Tibial nerve (tissue), 4 donors: ENCODE measurements around the gene KAZN. TPM values are rescaled to one million over a fixed set of nuclear protein-coding genes. Genes with fewer than 3 reads are reported as not detected.

ENCODE experiments used
- DNase-seq, 2 donors: peaks; one replicate each; pipeline ENCODE4 v3.0.0-alpha.2; 2019; ENCODE audit warnings: low spot score in 2 of 2
- H3K27ac ChIP-seq, 4 donors: fragments of 200-600 bp; sonication (generic) in 3 of 4; one replicate each; pipeline ENCODE4 v1.5.1; 2017 to 2019; ENCODE audit warnings: mild to moderate bottlenecking in 1 of 4
- H3K27me3 ChIP-seq, 2 donors: fragments of 200-600 bp; sonication (generic) in 1 of 2; one replicate each; pipeline versions ENCODE4 v1.5.1 to v1.6.0; 2017 to 2019
- H3K36me3 ChIP-seq, 3 donors: fragments of 200-600 bp; sonication (generic); one replicate each; pipeline ENCODE4 v1.5.1; 2018 to 2019
- H3K4me1 ChIP-seq, 4 donors: fragments of 200-600 bp; sonication (generic) in 3 of 4; one replicate each; pipeline ENCODE4 v1.5.1; 2017 to 2019
- H3K4me3 ChIP-seq, 4 donors: fragments of 200-600 bp; sonication (generic) in 3 of 4; one replicate each; pipeline ENCODE4 v1.5.1; 2017 to 2019; ENCODE audit warnings: mild to moderate bottlenecking in 1 of 4, moderate library complexity in 1 of 4
- H3K9me3 ChIP-seq, 4 donors: fragments of 200-600 bp; sonication (generic) in 3 of 4; one replicate each; pipeline ENCODE4 v1.5.1; 2017 to 2019
- EP300 ChIP-seq, 2 donors: sonication (generic); formaldehyde crosslinking; IDR thresholded peaks; one replicate each; pipeline ENCODE4 v1.6.1; 2017; ENCODE audit warnings: antibody characterized with exemption in 2 of 2, mild to moderate bottlenecking in 1 of 2
- POLR2A ChIP-seq, 2 donors: fragments of 450-650 bp; IDR thresholded peaks; one replicate each; pipeline ENCODE4 v1.6.1; 2017; ENCODE audit warnings: antibody characterized with exemption in 2 of 2, mild to moderate bottlenecking in 2 of 2, moderate library complexity in 2 of 2
- WGBS, 2 donors: methylation state at CpG; one replicate each; pipeline ENCODE4 v1.1.5; 2018; 5-methylcytosine and 5-hydroxymethylcytosine counted together
- total RNA-seq, 4 donors: library from RNA; depleted of rRNA; stranded (reverse); fragments of >200 nt; gene quantifications; one replicate each; pipeline ENCODE4 v1.1.0, GENCODE V29; 2016
- TF ChIP-seq, protein P1 (sequence below), 5 experiments: fragments of 200-600 bp in 3 of 5; fragments of 450-650 bp in 2 of 5; sonication (generic) in 3 of 5; IDR thresholded peaks; one replicate each; pipeline ENCODE4 v1.5.1; 2016 to 2019; ENCODE audit warnings: antibody characterized with exemption in 5 of 5, mild to moderate bottlenecking in 3 of 5, moderate library complexity in 2 of 5

KAZN gene
- total RNA-seq, 4 donors from 2014 or later, result 16.0 to 29.2 (median 22.2) TPM

DNA sequence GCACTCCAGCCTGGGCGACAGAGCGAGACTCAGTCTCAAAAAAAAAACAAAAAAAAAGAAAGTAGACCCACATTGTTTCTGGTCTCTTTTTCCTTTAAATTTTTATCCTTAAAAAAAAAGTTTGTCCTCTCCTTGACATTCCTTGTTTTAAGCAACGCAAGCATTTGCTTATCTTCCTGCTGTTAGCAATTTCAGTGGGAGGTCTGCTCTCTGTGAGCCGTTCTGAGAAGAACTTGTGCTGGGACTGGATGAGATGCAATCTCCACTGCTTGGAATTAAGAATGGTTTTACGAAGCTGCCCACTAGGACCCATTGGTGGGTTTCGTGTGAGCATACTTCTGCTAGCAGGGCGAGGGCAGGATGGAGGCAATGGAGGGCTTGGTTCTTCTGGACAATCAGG, 329.9 kb downstream of the KAZN start:
- Histone ChIP-seq H3K27me3 (peaks cover 0 to 12% of the 10 kb centered on the region in 2 donors), H3K4me1 (peaks cover 0 to 25% (median 8%) of the 10 kb centered on the region in 4 donors), H3K27ac (no peak overlapping the region), H3K36me3 (no peaks in the 10 kb centered on the region), H3K9me3 (no peaks in the 10 kb centered on the region), H3K4me3 (no peak overlapping the region)
- no peak for TF ChIP-seq EP300 (IDR thresholded peaks at IDR 0.05)
- TF ChIP-seq, protein P1, sequence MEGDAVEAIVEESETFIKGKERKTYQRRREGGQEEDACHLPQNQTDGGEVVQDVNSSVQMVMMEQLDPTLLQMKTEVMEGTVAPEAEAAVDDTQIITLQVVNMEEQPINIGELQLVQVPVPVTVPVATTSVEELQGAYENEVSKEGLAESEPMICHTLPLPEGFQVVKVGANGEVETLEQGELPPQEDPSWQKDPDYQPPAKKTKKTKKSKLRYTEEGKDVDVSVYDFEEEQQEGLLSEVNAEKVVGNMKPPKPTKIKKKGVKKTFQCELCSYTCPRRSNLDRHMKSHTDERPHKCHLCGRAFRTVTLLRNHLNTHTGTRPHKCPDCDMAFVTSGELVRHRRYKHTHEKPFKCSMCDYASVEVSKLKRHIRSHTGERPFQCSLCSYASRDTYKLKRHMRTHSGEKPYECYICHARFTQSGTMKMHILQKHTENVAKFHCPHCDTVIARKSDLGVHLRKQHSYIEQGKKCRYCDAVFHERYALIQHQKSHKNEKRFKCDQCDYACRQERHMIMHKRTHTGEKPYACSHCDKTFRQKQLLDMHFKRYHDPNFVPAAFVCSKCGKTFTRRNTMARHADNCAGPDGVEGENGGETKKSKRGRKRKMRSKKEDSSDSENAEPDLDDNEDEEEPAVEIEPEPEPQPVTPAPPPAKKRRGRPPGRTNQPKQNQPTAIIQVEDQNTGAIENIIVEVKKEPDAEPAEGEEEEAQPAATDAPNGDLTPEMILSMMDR (IDR thresholded peaks at IDR 0.05), result no peak
- TF ChIP-seq POLR2A (IDR thresholded peaks at IDR 0.05), result no peak
- WGBS, 2 donors, result 74 to 85% methylated on average over 7 of the region's 7 CpGs
- DNase-seq, result no peak

GRCh38 chr1:14928886-14929546, 330.5 kb downstream of the KAZN start:
- Histone ChIP-seq H3K9me3 (no peaks in the 10 kb centered on the region), H3K4me1 (peaks cover 0 to 22% (median 8%) of the 10 kb centered on the region in 4 donors), H3K27me3 (peaks cover 0 to 12% of the 10 kb centered on the region in 2 donors), H3K36me3 (no peaks in the 10 kb centered on the region), H3K4me3 (no peak overlapping the region), H3K27ac (no peak overlapping the region)
- TF ChIP-seq, protein P1 (IDR thresholded peaks at IDR 0.05), result no peak
- TF ChIP-seq EP300 (IDR thresholded peaks at IDR 0.05), result no peak
- no peak for TF ChIP-seq POLR2A (IDR thresholded peaks at IDR 0.05)
- WGBS, 2 donors, result 93 to 95% methylated on average over 2 of the region's 2 CpGs
- DNase-seq, result no peak

DNA sequence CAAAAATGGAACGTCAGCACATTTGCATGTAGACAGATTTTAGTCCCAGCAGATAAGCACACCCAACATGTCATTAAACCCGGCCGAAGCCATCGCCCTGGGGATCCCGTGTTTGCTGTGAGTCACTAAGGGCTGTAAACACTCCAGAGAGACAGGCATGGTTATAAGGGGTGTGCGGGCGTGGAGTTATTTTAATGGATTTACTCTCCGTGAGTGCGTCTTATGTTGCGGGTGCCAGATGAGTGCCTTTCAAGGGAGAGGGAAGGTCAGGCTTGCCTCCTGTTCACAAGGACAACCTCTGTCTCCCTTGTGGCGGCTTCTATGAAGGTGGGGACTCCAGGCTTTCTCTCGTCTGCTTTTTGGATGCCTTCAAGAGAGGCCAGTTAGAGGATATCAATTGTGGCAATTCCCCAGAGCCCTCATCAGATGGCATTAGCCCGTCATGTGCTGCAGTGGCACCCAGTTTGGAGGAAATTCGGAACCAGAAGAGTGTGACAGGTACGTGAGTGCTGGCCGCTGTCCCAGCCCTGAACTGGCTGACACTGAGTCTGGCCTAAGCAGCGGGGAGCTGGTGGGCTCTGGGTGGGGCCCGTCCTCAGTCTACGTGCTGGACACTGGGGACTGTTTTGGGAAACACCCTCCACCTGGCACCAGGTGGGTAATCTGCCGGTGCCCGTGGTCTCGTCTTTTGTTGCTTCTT, 331.2 kb downstream of the KAZN start:
- Histone ChIP-seq H3K27ac (no peak overlapping the region), H3K9me3 (no peaks in the 10 kb centered on the region), H3K4me3 (no peak overlapping the region), H3K36me3 (no peaks in the 10 kb centered on the region), H3K4me1 (peaks cover 0 to 20% (median 6%) of the 10 kb centered on the region in 4 donors), H3K27me3 (peaks cover 0 to 12% of the 10 kb centered on the region in 2 donors)
- no peak for DNase-seq
- 63 to 67% methylated on average over 21 to 22 of the region's 22 CpGs for WGBS, 2 donors
- TF ChIP-seq POLR2A (IDR thresholded peaks at IDR 0.05), result no peak
- no peak for TF ChIP-seq EP300 (IDR thresholded peaks at IDR 0.05)
- TF ChIP-seq, protein P1 (IDR thresholded peaks at IDR 0.05), result no peak

DNA sequence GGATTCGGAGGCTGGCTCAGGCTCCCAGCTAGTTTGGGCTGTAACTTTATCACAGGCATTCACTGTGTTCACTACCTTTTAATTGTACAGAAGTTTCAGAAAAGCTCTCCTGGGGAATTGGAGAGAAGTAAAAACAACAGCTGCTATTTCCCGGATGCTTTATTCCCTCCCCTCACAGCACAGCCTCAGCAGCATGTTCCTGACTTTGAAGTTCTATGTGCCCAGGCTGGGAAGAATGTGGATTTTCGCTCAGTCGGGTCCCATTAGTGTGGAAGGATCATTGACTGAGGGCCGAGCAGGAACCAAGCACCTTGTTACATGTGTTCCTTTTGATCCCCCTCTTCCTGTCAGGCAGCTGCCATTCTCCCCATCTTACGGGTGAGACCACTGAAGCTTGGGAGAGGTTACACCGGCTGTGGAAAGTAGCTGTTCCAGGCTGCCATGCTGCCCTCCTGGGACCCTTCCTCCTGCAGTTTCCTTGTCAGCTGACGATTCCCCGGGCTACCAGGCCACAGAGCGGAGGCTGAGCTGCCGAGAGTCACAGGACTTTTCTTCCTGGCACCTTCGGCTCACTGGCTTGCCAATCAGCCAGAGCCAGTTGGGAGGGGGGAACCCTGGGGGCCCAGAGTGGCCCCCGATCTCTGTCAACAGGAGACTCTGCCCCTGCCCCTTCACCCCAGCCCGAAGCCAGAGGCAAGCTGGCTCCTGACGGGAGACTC, 331.9 kb downstream of the KAZN start:
- Histone ChIP-seq H3K4me1 (peaks cover 0 to 13% (median 2%) of the 10 kb centered on the region in 4 donors), H3K27me3 (peaks cover 0 to 8% of the 10 kb centered on the region in 2 donors), H3K4me3 (no peak overlapping the region), H3K27ac (peak overlapping the region in 1 of 4 donors; percentile 31), H3K36me3 (no peaks in the 10 kb centered on the region), H3K9me3 (no peaks in the 10 kb centered on the region)
- TF ChIP-seq POLR2A (IDR thresholded peaks at IDR 0.05), result no peak
- no peak for TF ChIP-seq EP300 (IDR thresholded peaks at IDR 0.05)
- TF ChIP-seq, protein P1 (IDR thresholded peaks at IDR 0.05), result no peak
- 53 to 67% methylated on average over 15 of the region's 15 CpGs for WGBS, 2 donors
- DNase-seq, result no peak
